H1 (cell line): ENCODE data around the gene RUNX1. TPM values are rescaled to one million over a fixed set of nuclear protein-coding genes. Genes with fewer than 3 reads are reported as not detected.
A peak's percentile ranks its signal among the peaks of the same experiment; 100 is the strongest.

Experiments used
- RAD21 ChIP-seq, 2 experiments: IDR thresholded peaks in 1 of 2; conservative IDR thresholded peaks in 1 of 2; 2 replicates each; pipeline ENCODE4 v1.6.1; 2011; ENCODE audit warnings: low read depth in 2 of 2, low read length in 2 of 2, improper control_type of control experiment in 1 of 2, inconsistent platforms in 1 of 2, mild to moderate bottlenecking in 1 of 2, moderate library complexity in 1 of 2
- SIX5 ChIP-seq: IDR thresholded peaks from 2 replicates; pipeline ENCODE4 v1.6.1; 2011; ENCODE audit warnings: mild to moderate bottlenecking, low read depth, low read length
- polyA plus RNA-seq, 7 experiments: library from polyadenylated mRNA; depleted of rRNA in 3 of 7; stranded (reverse) in 5 of 7; unstranded in 2 of 7; fragments of >200 nt in 5 of 7; fragments of 200-250 nt in 2 of 7; gene quantifications; 1 replicate in 5 of 7; 2 replicates in 1 of 7; 4 replicates in 1 of 7; pipeline versions ENCODE4 v1.2.1 to v1.2.3, GENCODE V29; 2011 to 2013; ENCODE audit warnings: missing spikeins in 2 of 7, mixed read lengths in 2 of 7
- total RNA-seq: library from RNA; stranded (reverse); fragmentation: NEBNext Ultra II Directional; extraction: Animal tissue kit (Norgen Biotek cat#: 25700); gene quantifications from 2 replicates; pipeline ENCODE4 v1.2.1, GENCODE V29; 2021

RUNX1 gene
- total and polyA plus RNA-seq, 2 of the 8 experiments (the other 6 are each of a cell fraction or from before 2014, with no cell fraction given): 0.20 to 0.60 TPM

DNA sequence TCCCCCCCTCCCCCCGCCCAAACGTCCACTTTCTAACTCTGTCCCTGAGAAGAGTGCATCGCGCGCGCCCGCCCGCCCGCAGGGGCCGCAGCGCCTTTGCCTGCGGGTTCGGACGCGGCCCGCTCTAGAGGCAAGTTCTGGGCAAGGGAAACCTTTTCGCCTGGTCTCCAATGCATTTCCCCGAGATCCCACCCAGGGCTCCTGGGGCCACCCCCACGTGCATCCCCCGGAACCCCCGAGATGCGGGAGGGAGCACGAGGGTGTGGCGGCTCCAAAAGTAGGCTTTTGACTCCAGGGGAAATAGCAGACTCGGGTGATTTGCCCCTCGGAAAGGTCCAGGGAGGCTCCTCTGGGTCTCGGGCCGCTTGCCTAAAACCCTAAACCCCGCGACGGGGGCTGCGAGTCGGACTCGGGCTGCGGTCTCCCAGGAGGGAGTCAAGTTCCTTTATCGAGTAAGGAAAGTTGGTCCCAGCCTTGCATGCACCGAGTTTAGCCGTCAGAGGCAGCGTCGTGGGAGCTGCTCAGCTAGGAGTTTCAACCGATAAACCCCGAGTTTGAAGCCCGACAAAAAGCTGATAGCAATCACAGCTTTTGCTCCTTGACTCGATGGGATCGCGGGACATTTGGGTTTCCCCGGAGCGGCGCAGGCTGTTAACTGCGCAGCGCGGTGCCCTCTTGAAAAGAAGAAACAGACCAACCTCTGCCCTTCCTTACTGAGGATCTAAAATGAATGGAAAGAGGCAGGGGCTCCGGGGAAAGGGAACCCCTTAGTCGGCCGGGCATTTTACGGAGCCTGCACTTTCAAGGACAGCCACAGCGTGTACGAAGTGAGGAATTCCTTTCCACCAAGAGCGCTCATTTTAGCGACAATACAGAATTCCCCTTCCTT lies 158.1 kb downstream of the RUNX1 start (continued):
- TF ChIP-seq RAD21 (IDR thresholded peaks at IDR 0.05 in 1 of 2, conservative IDR thresholded peaks at IDR 0.05 in 1 of 2; ENCODE audit: low read depth in 2 of 2, low read length in 2 of 2): peak in 1 of 2 experiments; percentile 10; a peak in 1 of 4 replicates
- no peak for TF ChIP-seq SIX5
